ENCODE results near the gene TBC1D5. TPM values are rescaled to one million over a fixed set of nuclear protein-coding genes. Genes with fewer than 3 reads are reported as not detected.

TBC1D5 gene
- total and polyA plus RNA-seq, 2 experiments from 2014 or later = 31.0 to 69.9 TPM

DNA sequence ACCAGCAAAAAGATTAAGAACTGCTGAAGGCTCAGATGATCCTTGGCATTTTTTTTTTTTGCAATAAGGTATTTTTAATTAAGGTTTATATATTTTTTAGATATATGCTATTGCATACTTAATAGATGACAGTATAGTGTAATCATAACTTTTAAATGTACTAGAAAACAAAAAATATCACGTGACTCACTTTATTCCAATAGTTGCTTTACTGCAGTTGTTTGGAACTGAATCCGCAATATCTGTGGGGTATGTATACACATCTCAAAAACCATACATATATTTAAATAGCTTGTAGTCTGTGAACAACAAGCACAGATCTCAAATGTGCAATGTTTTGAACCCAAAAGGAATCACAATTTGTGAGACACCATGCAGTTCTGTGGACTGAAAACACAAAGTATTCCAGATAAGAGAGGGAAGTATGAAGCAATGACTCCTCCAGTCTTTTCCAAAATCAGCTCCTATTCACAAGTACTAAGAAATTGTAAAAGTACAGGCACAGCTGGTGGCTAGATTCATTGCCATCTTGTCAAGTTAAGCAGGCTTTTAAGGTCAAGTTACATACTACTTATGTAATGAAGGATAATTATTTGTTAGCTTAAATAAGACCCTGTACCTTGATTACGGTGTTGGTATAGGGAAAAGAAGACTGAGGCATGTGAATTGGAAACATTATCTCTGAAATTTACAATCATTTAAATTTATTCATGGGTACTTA lies 331.1 kb downstream of the TBC1D5 start:
- Histone ChIP-seq H3K4me2 (ENCODE audit: unreplicated experiment) (no peak overlapping the region), H4K20me1 (ENCODE audit: insufficient read depth) (no peaks in the 10 kb centered on the region)
- no peak for DNase-seq

DNA sequence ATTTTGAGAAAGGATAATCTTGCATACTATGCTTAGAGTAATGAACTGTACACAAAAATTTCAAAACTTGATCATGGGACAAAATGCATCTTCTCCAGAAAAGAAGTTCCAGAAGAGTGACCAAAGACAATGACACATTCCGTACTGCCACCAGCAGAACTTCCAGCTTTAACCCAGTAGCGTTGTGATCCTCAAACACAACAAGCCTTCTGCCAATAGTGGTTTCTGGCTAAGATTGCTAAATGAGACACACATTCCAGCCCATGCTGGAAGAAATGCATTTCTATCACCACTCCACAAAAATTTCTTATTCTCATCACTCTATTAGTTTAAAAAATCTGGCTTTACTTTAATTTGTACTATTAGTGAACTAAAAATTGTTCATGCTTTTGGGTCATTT lies 334.9 kb downstream of the TBC1D5 start:
- H3K9me3 ChIP-seq (ENCODE audit: low read depth) = no peaks in the 10 kb centered on the region
- peak; percentile 17 for DNase-seq
- in situ Hi-C loops (cut with MboI) = loop anchor here (10.0 kb wide), 2 partner anchors 133 to 813 kb away; no protein-coding TSS in a partner anchor
- H4K20me1 ChIP-seq (ENCODE audit: insufficient read depth) = no peaks in the 10 kb centered on the region
- no peaks in the 10 kb centered on the region for H3K4me1 ChIP-seq (ENCODE audit: insufficient read depth)
- 27 to 29% methylated on average over 2 of the region's 2 CpGs for WGBS, 2 experiments (ENCODE audit: low coverage in 1 of 2, low lambda C conversion rate in 2 of 2, missing lambda C conversion rate in 2 of 2)
- no peak overlapping the region for H3K9ac ChIP-seq
- no peak overlapping the region for H3K4me3 ChIP-seq
- no peak overlapping the region for H3K4me2 ChIP-seq (ENCODE audit: unreplicated experiment)
- no peak overlapping the region for H3K27ac ChIP-seq
- no peak for TF ChIP-seq EZH2 (IDR thresholded peaks at IDR 0.05; ENCODE audit: insufficient read depth, poor library complexity, severe bottlenecking)
- H3K27me3 ChIP-seq (replicated peaks; ENCODE audit: insufficient read depth) = no peaks in the 10 kb centered on the region
- no peaks in the 10 kb centered on the region for H3K79me2 ChIP-seq (ENCODE audit: insufficient read depth)
- H3K36me3 ChIP-seq (ENCODE audit: low read depth) = peaks cover 7% of the 10 kb centered on the region; the same call in 1 of the 2 replicates
- H3F3A ChIP-seq (ENCODE audit: insufficient read depth) = no peaks in the 10 kb centered on the region
- H2AFZ ChIP-seq = no peak overlapping the region
- H3K9me2 ChIP-seq (ENCODE audit: insufficient read depth) = no peaks in the 10 kb centered on the region

More for the DNA sequence above, 331.1 kb downstream of the TBC1D5 start:
- Histone ChIP-seq H3K9me2 (ENCODE audit: insufficient read depth) (no peaks in the 10 kb centered on the region), H3K36me3 (ENCODE audit: low read depth) (no peaks in the 10 kb centered on the region), H3F3A (ENCODE audit: insufficient read depth) (no peaks in the 10 kb centered on the region), H3K27ac (no peak overlapping the region), H2AFZ (no peak overlapping the region), H3K9me3 (ENCODE audit: low read depth) (no peaks in the 10 kb centered on the region), H3K4me3 (no peak overlapping the region), H3K79me2 (ENCODE audit: insufficient read depth) (no peaks in the 10 kb centered on the region), H3K4me1 (ENCODE audit: insufficient read depth) (no peaks in the 10 kb centered on the region), H3K27me3 (replicated peaks; ENCODE audit: insufficient read depth) (no peaks in the 10 kb centered on the region), H3K9ac (no peak overlapping the region)
- in situ Hi-C loops (cut with MboI) = no loop called here
- no peak for TF ChIP-seq EZH2 (IDR thresholded peaks at IDR 0.05; ENCODE audit: insufficient read depth, poor library complexity, severe bottlenecking)
- TF ChIP-seq EZH2phosphoT487 (IDR thresholded peaks at IDR 0.05; ENCODE audit: insufficient read depth, low read depth) = no peak
- 98 to 100% methylated on average over 3 of the region's 3 CpGs for WGBS, 2 experiments (ENCODE audit: low coverage in 1 of 2, low lambda C conversion rate in 2 of 2, missing lambda C conversion rate in 2 of 2)

DNA sequence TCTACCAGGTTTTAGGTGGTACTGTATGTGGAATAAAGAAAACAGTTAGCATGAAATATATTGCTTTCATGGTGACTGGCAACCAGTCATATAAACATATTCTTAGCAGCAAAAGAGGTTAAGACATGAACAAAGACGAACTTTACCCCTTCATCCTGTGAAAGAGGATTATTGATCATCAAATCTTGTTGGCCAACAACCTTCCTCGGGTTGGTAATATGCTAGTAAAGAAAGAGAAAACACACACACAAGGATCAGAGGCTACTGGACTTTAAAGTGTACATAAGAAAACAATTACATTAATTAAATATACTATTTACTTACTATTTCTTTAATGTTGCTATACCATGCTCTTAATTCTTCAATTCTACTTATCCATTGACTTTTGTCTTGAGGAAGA lies 337.9 kb downstream of the TBC1D5 start:
- Histone ChIP-seq H4K20me1 (ENCODE audit: insufficient read depth) (no peaks in the 10 kb centered on the region), H3K4me2 (ENCODE audit: unreplicated experiment) (no peak overlapping the region), H3K9me3 (ENCODE audit: low read depth) (no peaks in the 10 kb centered on the region), H3K27ac (no peak overlapping the region), H3K36me3 (ENCODE audit: low read depth) (peaks cover 7% of the 10 kb centered on the region; the same call in 1 of the 2 replicates), H3K27me3 (replicated peaks; ENCODE audit: insufficient read depth) (no peaks in the 10 kb centered on the region), H2AFZ (no peak overlapping the region), H3K9me2 (ENCODE audit: insufficient read depth) (no peaks in the 10 kb centered on the region), H3F3A (ENCODE audit: insufficient read depth) (no peaks in the 10 kb centered on the region), H3K4me1 (ENCODE audit: insufficient read depth) (no peaks in the 10 kb centered on the region), H3K9ac (no peak overlapping the region), H3K79me2 (ENCODE audit: insufficient read depth) (no peaks in the 10 kb centered on the region), H3K4me3 (no peak overlapping the region)
- WGBS, 2 experiments (ENCODE audit: low coverage in 1 of 2, low lambda C conversion rate in 2 of 2, missing lambda C conversion rate in 2 of 2) = 65 to 84% methylated on average over 2 of the region's 2 CpGs
- TF ChIP-seq EZH2 (IDR thresholded peaks at IDR 0.05; ENCODE audit: insufficient read depth, poor library complexity, severe bottlenecking) = no peak
- no peak for TF ChIP-seq EZH2phosphoT487 (IDR thresholded peaks at IDR 0.05; ENCODE audit: insufficient read depth, low read depth)
- in situ Hi-C loops (cut with MboI) = loop anchor here (10.0 kb wide), 2 partner anchors 130 to 810 kb away; no protein-coding TSS in a partner anchor
- no peak for DNase-seq

DNA sequence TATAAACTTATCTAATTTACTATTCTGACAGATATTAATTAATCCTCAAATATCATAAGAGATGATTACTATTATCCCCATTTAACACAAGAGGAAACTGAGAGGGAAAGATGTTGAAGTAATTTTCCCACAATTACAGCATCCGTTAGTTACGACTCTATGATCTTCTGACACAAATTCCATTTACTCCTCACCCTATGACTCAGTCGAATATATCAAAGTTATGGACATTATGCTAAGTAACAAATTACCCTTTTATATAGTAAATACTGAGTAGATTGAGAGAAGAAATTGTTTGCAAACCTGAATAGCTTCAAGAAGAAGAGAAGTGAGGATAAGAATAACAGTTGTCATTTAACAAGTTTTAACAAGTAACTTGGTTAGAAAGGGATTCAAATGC lies 340.0 kb downstream of the TBC1D5 start:
- no peaks in the 10 kb centered on the region for H3K27me3 ChIP-seq (replicated peaks; ENCODE audit: insufficient read depth)
- in situ Hi-C loops (cut with MboI) = loop anchor here (10.0 kb wide), 2 partner anchors 128 to 808 kb away; no protein-coding TSS in a partner anchor
- H3K4me3 ChIP-seq = no peak overlapping the region
- 94 to 98% methylated on average over 3 of the region's 3 CpGs for WGBS, 2 experiments (ENCODE audit: low coverage in 1 of 2, low lambda C conversion rate in 2 of 2, missing lambda C conversion rate in 2 of 2)
- TF ChIP-seq EZH2phosphoT487 (IDR thresholded peaks at IDR 0.05; ENCODE audit: insufficient read depth, low read depth) (no peak), EZH2 (IDR thresholded peaks at IDR 0.05; ENCODE audit: insufficient read depth, poor library complexity, severe bottlenecking) (no peak)
- H3K36me3 ChIP-seq (ENCODE audit: low read depth) = peaks cover 7% of the 10 kb centered on the region; the same call in 1 of the 2 replicates
- H3K9ac ChIP-seq = no peak overlapping the region
- H3K4me1 ChIP-seq (ENCODE audit: insufficient read depth) = no peaks in the 10 kb centered on the region
- H2AFZ ChIP-seq = no peak overlapping the region
- H4K20me1 ChIP-seq (ENCODE audit: insufficient read depth) = no peaks in the 10 kb centered on the region
- H3K9me2 ChIP-seq (ENCODE audit: insufficient read depth) = no peaks in the 10 kb centered on the region
- H3K79me2 ChIP-seq (ENCODE audit: insufficient read depth) = no peaks in the 10 kb centered on the region
- H3K4me2 ChIP-seq (ENCODE audit: unreplicated experiment) = no peak overlapping the region
- no peak for DNase-seq
- H3K27ac ChIP-seq = no peak overlapping the region
- H3F3A ChIP-seq (ENCODE audit: insufficient read depth) = no peaks in the 10 kb centered on the region
- H3K9me3 ChIP-seq (ENCODE audit: low read depth) = no peaks in the 10 kb centered on the region

All from GM23248 (cell line).